ENCODE results near the gene ARV1. TPM values are rescaled to one million over a fixed set of nuclear protein-coding genes. Genes with fewer than 3 reads are reported as not detected.

The ARV1 gene
- total RNA-seq, 1 experiment from 2014 or later = 8.0 TPM

DNA sequence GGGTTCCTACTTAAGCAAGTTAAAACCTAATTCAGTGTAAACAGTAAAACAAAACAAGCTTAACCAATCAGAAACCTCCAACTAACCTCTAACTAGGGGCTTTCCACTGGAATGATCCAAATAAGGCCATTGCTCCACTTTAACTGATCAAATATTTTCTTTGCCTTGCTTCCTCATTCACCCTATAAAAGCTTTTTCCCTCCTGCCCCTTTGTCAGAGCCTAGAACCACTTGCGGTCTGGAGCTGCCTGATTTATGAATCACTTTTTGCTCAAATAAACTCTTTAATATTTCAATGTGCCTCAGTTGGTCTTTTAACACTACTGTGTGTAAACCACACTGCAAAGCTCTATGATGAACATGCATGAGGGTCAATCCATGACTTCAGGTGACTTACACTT lies 65.7 kb downstream of the ARV1 start:
- H3K4me2 ChIP-seq (ENCODE audit: insufficient read depth, insufficient read length, low read length) = no peak overlapping the region
- Mint-ChIP-seq H3K4me1 (peaks cover 10 to 11% of the 10 kb centered on the region in 2 experiments), H3K4me3 (no peak overlapping the region), H3K36me3 (ENCODE audit: insufficient read depth in 1 of 3, low read depth in 3 of 3) (no peaks in the 10 kb centered on the region; a peak in 1 of 7 replicates), H3K27ac (no peak overlapping the region), H3K9me3 (peaks cover 7 to 8% of the 10 kb centered on the region in 2 experiments; a peak in 4 of 5 replicates), H3K27me3 (ENCODE audit: low read depth) (peaks cover 94% of the 10 kb centered on the region)
- WGBS (ENCODE audit: extremely low coverage, insufficient read length, low lambda C conversion rate) = no CpG with 5 or more reads among the region's 1 CpG
- H3K56ac ChIP-seq (ENCODE audit: insufficient read length, low read depth, low read length) = no peak overlapping the region
- no peak overlapping the region for H3K14ac ChIP-seq (ENCODE audit: insufficient read depth, low read length)
- H3K4me1 ChIP-seq (ENCODE audit: insufficient read depth, low read length) = no peaks in the 10 kb centered on the region
- no peak overlapping the region for H3K18ac ChIP-seq (ENCODE audit: insufficient read length, low read depth, low read length)
- H2BK20ac ChIP-seq (ENCODE audit: low read depth, low read length, poor library complexity, severe bottlenecking) = no peak overlapping the region
- H2BK120ac ChIP-seq (ENCODE audit: low read depth, low read length, poor library complexity, severe bottlenecking) = no peak overlapping the region
- H2BK15ac ChIP-seq (ENCODE audit: low read depth, low read length) = no peak overlapping the region
- no peak overlapping the region for H3K27ac ChIP-seq (ENCODE audit: insufficient read length, low read depth, low read length)
- H3K9me3 ChIP-seq (ENCODE audit: control insufficient read depth, low read depth, low read length) = peaks cover 8% of the 10 kb centered on the region
- H3K23ac ChIP-seq (ENCODE audit: insufficient read length, low read depth, low read length) = no peak overlapping the region
- no peak overlapping the region for H3T11ph ChIP-seq (ENCODE audit: low read length)
- no peak overlapping the region for H2BK12ac ChIP-seq (ENCODE audit: insufficient read length, low read depth, low read length)
- TF ChIP-seq, protein P1, sequence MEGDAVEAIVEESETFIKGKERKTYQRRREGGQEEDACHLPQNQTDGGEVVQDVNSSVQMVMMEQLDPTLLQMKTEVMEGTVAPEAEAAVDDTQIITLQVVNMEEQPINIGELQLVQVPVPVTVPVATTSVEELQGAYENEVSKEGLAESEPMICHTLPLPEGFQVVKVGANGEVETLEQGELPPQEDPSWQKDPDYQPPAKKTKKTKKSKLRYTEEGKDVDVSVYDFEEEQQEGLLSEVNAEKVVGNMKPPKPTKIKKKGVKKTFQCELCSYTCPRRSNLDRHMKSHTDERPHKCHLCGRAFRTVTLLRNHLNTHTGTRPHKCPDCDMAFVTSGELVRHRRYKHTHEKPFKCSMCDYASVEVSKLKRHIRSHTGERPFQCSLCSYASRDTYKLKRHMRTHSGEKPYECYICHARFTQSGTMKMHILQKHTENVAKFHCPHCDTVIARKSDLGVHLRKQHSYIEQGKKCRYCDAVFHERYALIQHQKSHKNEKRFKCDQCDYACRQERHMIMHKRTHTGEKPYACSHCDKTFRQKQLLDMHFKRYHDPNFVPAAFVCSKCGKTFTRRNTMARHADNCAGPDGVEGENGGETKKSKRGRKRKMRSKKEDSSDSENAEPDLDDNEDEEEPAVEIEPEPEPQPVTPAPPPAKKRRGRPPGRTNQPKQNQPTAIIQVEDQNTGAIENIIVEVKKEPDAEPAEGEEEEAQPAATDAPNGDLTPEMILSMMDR (conservative IDR thresholded peaks at IDR 0.05) = no peak
- no peak overlapping the region for H2AFZ ChIP-seq (ENCODE audit: low read length)
- H2AK5ac ChIP-seq (ENCODE audit: insufficient read length, low read length) = no peak overlapping the region
- no peaks in the 10 kb centered on the region for H3K79me2 ChIP-seq (ENCODE audit: insufficient read depth, low read length)
- H3K23me2 ChIP-seq (ENCODE audit: insufficient read length, low read depth, low read length, poor library complexity, severe bottlenecking) = peaks cover 8% of the 10 kb centered on the region
- H3K4ac ChIP-seq (ENCODE audit: low read depth, low read length) = no peak overlapping the region
- H4K8ac ChIP-seq (replicated peaks; ENCODE audit: insufficient read length, low read depth, low read length) = no peak overlapping the region
- H2BK5ac ChIP-seq (ENCODE audit: insufficient read length, low read length) = no peak overlapping the region
- H3K79me1 ChIP-seq (ENCODE audit: insufficient read depth, low read depth, low read length, poor library complexity, severe bottlenecking) = no peaks in the 10 kb centered on the region
- no peak for DNase-seq
- H3K9ac ChIP-seq (ENCODE audit: extremely low read depth, insufficient read length, low read length) = no peak overlapping the region
- H4K5ac ChIP-seq (ENCODE audit: insufficient read length, low read depth, low read length) = no peak overlapping the region
- no peaks in the 10 kb centered on the region for H4K20me1 ChIP-seq (ENCODE audit: control insufficient read depth, insufficient read depth, insufficient read length)
- peaks cover 29% of the 10 kb centered on the region; the same call in 1 of the 2 replicates for H3K27me3 ChIP-seq (ENCODE audit: insufficient read depth, low read length)
- no peak overlapping the region for H4K91ac ChIP-seq (ENCODE audit: insufficient read length, low read depth, low read length)
